K562 (cell line): ENCODE data around the gene TBC1D2B. TPM values are rescaled to one million over a fixed set of nuclear protein-coding genes. Genes with fewer than 3 reads are reported as not detected.

Source experiments
- ATAC-seq: fragments of 200-7000 bp; cut with Tn5 transposase; 3 replicates; pipeline ENCODE4 v1.9.1; 2020; ENCODE audit warnings: moderate library complexity
- BruUV-seq: library from RNA; stranded (reverse); fragments of 400-500 nt; replicated peaks from 2 replicates; lab custom pipeline; 2021; lab: Mats Ljungman, UMichigan
- CTCF ChIA-PET: fragments of 300-600 bp; formaldehyde crosslinking; extraction: SDS; loops from one replicate; lab custom pipeline; 2021; ENCODE audit warnings: low intra/inter-chr PET ratio; lab: Yijun Ruan, JAX
- POLR2A ChIA-PET: fragments of 300-600, 350-650 bp; sonication (Branson Sonifier 250); formaldehyde crosslinking; extraction: SDS; loops from one replicate; lab custom pipeline; 2021; ENCODE audit warnings: antibody characterized with exemption, inconsistent platforms; lab: Yijun Ruan, JAX
- DNase-seq, 4 experiments: peaks; one replicate each; pipeline versions ENCODE4 v3.0.0 to v3.0.0-alpha.2; 2011 to 2018; ENCODE audit warnings: low spot score in 3 of 4, mixed read lengths in 3 of 4; ENCODE audit errors: extremely low read depth in 1 of 4
- FAIRE-seq: peaks from 2 replicates; lab custom pipeline; 2011; peaks lifted over from hg19 to GRCh38; lab: Jason Lieb, UNC
- H2AFZ ChIP-seq: 2 replicates; pipeline ENCODE4 v1.6.0; 2011; ENCODE audit warnings: low read depth, low read length, control low read depth, inconsistent platforms
- H3K27ac ChIP-seq: fragments of 200-600 bp; 3 replicates; pipeline ENCODE4 v1.8.0; 2011; ENCODE audit warnings: low read depth, mild to moderate bottlenecking, control low read depth, inconsistent platforms, low read length, moderate library complexity, mixed read lengths; ENCODE audit errors: extremely low read depth
- H3K27me3 ChIP-seq, 2 experiments: fragments of 300-600 bp in 1 of 2; 2 replicates in 1 of 2; 3 replicates in 1 of 2; pipeline versions ENCODE4 v1.6.0 to v1.8.0; 2011; ENCODE audit warnings: inconsistent platforms in 2 of 2, low read length in 2 of 2, mild to moderate bottlenecking in 1 of 2, mixed read lengths in 1 of 2, moderate library complexity in 1 of 2; ENCODE audit not compliant: control insufficient read depth in 2 of 2, insufficient read depth in 2 of 2
- H3K36me3 ChIP-seq: fragments of 300-600 bp; 3 replicates; pipeline ENCODE4 v1.8.0; 2011; ENCODE audit warnings: mild to moderate bottlenecking, low read length, inconsistent platforms; ENCODE audit not compliant: control insufficient read depth, insufficient read depth
- H3K4me1 ChIP-seq, 2 experiments: fragments of 200-600 bp in 1 of 2; replicated peaks in 1 of 2; 2 replicates in 1 of 2; 3 replicates in 1 of 2; pipeline versions ENCODE4 v1.5.1 to v1.8.0; 2011; ENCODE audit warnings: inconsistent platforms in 2 of 2, low read length in 2 of 2, mild to moderate bottlenecking in 1 of 2, mixed read lengths in 1 of 2, moderate library complexity in 1 of 2; ENCODE audit not compliant: control insufficient read depth in 2 of 2, insufficient read depth in 2 of 2
- H3K4me2 ChIP-seq: 2 replicates; pipeline ENCODE4 v1.6.1; 2011; ENCODE audit warnings: low read length, control low read depth, inconsistent platforms, mixed read lengths; ENCODE audit not compliant: insufficient read depth
- H3K4me3 ChIP-seq: fragments of 200-600 bp; sonication (generic), shearing (Covaris generic); 2 replicates; pipeline ENCODE4 v1.5.1; 2016; ENCODE audit warnings: control low read depth, inconsistent platforms
- H3K79me2 ChIP-seq: fragments of 200-600 bp; 3 replicates; pipeline ENCODE4 v1.8.0; 2011; ENCODE audit warnings: low read length, inconsistent platforms; ENCODE audit not compliant: control insufficient read depth, insufficient read depth
- H3K9ac ChIP-seq, 2 experiments: 2 replicates each; pipeline versions ENCODE4 v1.6.0 to v1.6.1; 2011; ENCODE audit warnings: low read depth in 2 of 2, low read length in 2 of 2, control low read depth in 1 of 2, inconsistent platforms in 1 of 2, mild to moderate bottlenecking in 1 of 2, mixed read lengths in 1 of 2; ENCODE audit not compliant: insufficient read depth in 1 of 2
- H3K9me1 ChIP-seq: one replicate; pipeline ENCODE4 v1.6.0; 2011; ENCODE audit warnings: inconsistent platforms, mild to moderate bottlenecking, low read length, moderate library complexity; ENCODE audit not compliant: control insufficient read depth, insufficient read depth
- H3K9me3 ChIP-seq: replicated peaks from 2 replicates; pipeline ENCODE4 v1.5.1; 2011; ENCODE audit warnings: low read depth, low read length, inconsistent platforms; ENCODE audit not compliant: control insufficient read depth, insufficient read depth
- H4K20me1 ChIP-seq: replicated peaks from 2 replicates; pipeline ENCODE4 v1.6.1; 2011; ENCODE audit warnings: low read length, inconsistent platforms, mixed read lengths; ENCODE audit not compliant: control insufficient read depth, insufficient read depth
- SMARCA4 ChIP-seq: fragments of 450-650 bp; IDR thresholded peaks from 2 replicates; pipeline ENCODE4 v1.6.1; 2016
- ZBTB11 ChIP-seq, 3 experiments: fragments of 200-800 bp in 1 of 3; fragments of 250-450 bp in 1 of 3; fragments of 450-650 bp in 1 of 3; sonication (Bioruptor Pico) in 1 of 3; sonication (Bioruptor generic) in 1 of 3; formaldehyde crosslinking in 1 of 3; IDR thresholded peaks; 2 replicates each; pipeline versions ENCODE4 v1.6.1 to v1.8.0; 2016 to 2022; ENCODE audit warnings: mild to moderate bottlenecking in 2 of 3, missing genetic modification characterization in 2 of 3, missing compliant biosample characterization in 1 of 3, moderate library complexity in 1 of 3
- WGBS: fragments of 100-300 bp; shearing (Covaris generic); methylation state at CpG from one replicate; pipeline ENCODE4 v1.1.6; 2016; ENCODE audit warnings: low coverage, mixed read lengths; ENCODE audit not compliant: insufficient coverage; ENCODE audit errors: missing lambda C conversion rate; 5-methylcytosine and 5-hydroxymethylcytosine counted together
- in situ Hi-C: fragments of 300-500 bp; cut with MboI; formaldehyde crosslinking; loops from 4 replicates; pipeline ENCODE4 v1.15.0; 2018; ENCODE audit warnings: inconsistent platforms, mixed read lengths
- intact Hi-C: fragments of 100-400 bp; cut with micrococcal nuclease; formaldehyde crosslinking; loops from 2 replicates; pipeline ENCODE4 v1.14.2; 2022
- polyA plus RNA-seq, 8 experiments: library from polyadenylated mRNA; depleted of rRNA in 4 of 8; stranded (reverse) in 5 of 8; unstranded in 3 of 8; fragments of >200 nt; fragmentation: Nextera tagmentation in 2 of 8; fragmentation: Illumina TruSeq in 1 of 8; extraction: Ambion mirVana in 2 of 8; extraction: Trizol in 1 of 8; gene quantifications; 2 replicates each; pipeline versions ENCODE4 v1.2.1 to v1.2.3, GENCODE V29; 2011 to 2014; ENCODE audit warnings: inconsistent platforms in 1 of 8, missing spikeins in 1 of 8
- total RNA-seq, 7 experiments: library from RNA; depleted of rRNA in 6 of 7; stranded (reverse); fragments of >200 nt in 6 of 7; fragmentation: Illumina TruSeq in 2 of 7; extraction: Trizol in 2 of 7; gene quantifications; 2 replicates each; pipeline versions ENCODE4 v1.2.1 to v1.2.3, GENCODE V29; 2011 to 2021; ENCODE audit warnings: low replicate concordance in 1 of 7

The TBC1D2B gene
- total and polyA plus RNA-seq, 9 of the 15 experiments (the other 6 are each of a cell fraction or from before 2014, with no cell fraction given): 0.15 to 16.3 (median 8.9) TPM

GRCh38 chr15:78048628-78048920, 28.9 kb downstream of the TBC1D2B start (continued):
- TF ChIP-seq ZBTB11 (CRISPR knock-in tag; IDR thresholded peaks at IDR 0.05): no peak

- FAIRE-seq: no peak
- H4K20me1 ChIP-seq: peaks cover 5% of the 10 kb centered on the region; the same call in 1 of the 2 replicates
- no peaks in the 10 kb centered on the region for H3K9me3 ChIP-seq
- no peak for DNase-seq
- no peak overlapping the region for H2AFZ ChIP-seq
- no peak overlapping the region for H3K4me3 ChIP-seq
- H3K4me2 ChIP-seq: no peak overlapping the region
- POLR2A ChIA-PET: interaction anchor here (1.3 kb wide), 1 partner anchor 14 kb away, joined by 3 read pairs; no protein-coding TSS in a partner anchor
- TF ChIP-seq SMARCA4: no peak
- CTCF ChIA-PET: no interaction called here
- peaks cover 6% of the 10 kb centered on the region; the same call in 1 of the 3 replicates for H3K36me3 ChIP-seq
- H3K9me1 ChIP-seq: no peaks in the 10 kb centered on the region
- no peaks in the 10 kb centered on the region for H3K79me2 ChIP-seq
- BruUV-seq: no TSS peak
- in situ Hi-C loops (no loop called here), intact Hi-C loops (no loop called here)
- no peak overlapping the region for H3K27ac ChIP-seq
- no peak for ATAC-seq
- H3K4me1 ChIP-seq: no peaks in the 10 kb centered on the region
- WGBS: 54% methylated on average over 8 of the region's 8 CpGs
- no peak overlapping the region; a peak in 1 of 4 replicates for H3K9ac ChIP-seq
- no peaks in the 10 kb centered on the region for H3K27me3 ChIP-seq
Measured at GRCh38 chr15:78047761-78048627, 29.5 kb downstream of the TBC1D2B start.
